ENCODE results near the gene ERICH6. TPM values are rescaled to one million over a fixed set of nuclear protein-coding genes. Genes with fewer than 3 reads are reported as not detected.

The ERICH6 gene
- total and polyA plus RNA-seq, 10 of the 15 experiments (the other 5 are each of a cell fraction or from before 2014, with no cell fraction given): 0.04 to 0.40 (median 0.22) TPM; not detected in 6

DNA sequence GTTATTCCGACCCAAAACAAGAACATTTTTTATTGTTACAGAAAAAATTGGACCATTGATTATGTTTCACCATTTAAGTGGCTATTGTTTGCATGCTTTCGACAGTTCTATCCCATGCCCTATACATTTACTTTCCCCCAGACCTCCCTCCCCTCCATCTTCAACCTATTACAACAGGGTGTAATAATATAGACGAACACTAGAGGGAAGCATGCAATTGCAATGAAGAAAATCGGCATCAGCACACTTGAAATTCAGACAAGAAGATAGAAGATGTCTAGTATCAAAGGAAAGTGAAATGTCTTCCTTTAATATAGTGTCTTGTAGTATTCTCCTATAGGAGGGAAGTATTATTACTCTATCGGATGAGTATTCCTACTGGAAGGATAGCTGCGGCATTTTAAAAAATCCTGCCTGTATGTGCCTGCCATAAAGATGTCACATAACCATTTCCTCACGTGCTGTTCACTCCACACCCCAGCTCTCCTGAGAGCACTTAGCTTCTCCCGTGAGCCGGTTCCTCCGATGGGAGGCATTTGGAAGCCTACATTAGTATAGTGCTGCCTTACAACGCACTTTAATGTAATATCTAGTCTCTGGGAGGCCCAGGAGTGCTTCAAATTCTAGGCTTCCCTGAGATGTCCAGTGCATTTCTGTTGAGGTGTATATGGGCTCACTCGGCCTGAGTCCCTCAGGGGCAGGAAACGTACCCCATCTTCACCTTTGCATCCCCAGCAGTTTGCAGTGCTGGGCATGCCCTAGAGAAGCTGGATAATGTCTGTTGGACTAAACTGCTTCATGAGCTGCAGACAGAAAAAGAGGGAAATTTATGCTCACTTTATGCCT, 17.8 kb upstream of the ERICH6 start (continued):
- TF ChIP-seq, protein P1, sequence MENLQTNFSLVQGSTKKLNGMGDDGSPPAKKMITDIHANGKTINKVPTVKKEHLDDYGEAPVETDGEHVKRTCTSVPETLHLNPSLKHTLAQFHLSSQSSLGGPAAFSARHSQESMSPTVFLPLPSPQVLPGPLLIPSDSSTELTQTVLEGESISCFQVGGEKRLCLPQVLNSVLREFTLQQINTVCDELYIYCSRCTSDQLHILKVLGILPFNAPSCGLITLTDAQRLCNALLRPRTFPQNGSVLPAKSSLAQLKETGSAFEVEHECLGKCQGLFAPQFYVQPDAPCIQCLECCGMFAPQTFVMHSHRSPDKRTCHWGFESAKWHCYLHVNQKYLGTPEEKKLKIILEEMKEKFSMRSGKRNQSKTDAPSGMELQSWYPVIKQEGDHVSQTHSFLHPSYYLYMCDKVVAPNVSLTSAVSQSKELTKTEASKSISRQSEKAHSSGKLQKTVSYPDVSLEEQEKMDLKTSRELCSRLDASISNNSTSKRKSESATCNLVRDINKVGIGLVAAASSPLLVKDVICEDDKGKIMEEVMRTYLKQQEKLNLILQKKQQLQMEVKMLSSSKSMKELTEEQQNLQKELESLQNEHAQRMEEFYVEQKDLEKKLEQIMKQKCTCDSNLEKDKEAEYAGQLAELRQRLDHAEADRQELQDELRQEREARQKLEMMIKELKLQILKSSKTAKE (IDR thresholded peaks at IDR 0.05; ENCODE audit: low read depth, poor library complexity, severe bottlenecking): peak; percentile 32
- no peak for TF ChIP-seq GATAD2B (conservative IDR thresholded peaks at IDR 0.05; ENCODE audit: low read depth)
- TF ChIP-seq YBX1 (IDR thresholded peaks at IDR 0.05): no peak
- no peak for TF ChIP-seq NFYA (IDR thresholded peaks at IDR 0.05; ENCODE audit: borderline replicate concordance, low read depth, low read length)
- no peak for TF ChIP-seq ETV6 (conservative IDR thresholded peaks at IDR 0.05 in 1 of 2, IDR thresholded peaks at IDR 0.05 in 1 of 2; ENCODE audit: borderline replicate concordance in 1 of 2, low read depth in 1 of 2)
- no peak for TF ChIP-seq SMAD5 (IDR thresholded peaks at IDR 0.05; ENCODE audit: low read depth)
- no peak for TF ChIP-seq SPI1 (IDR thresholded peaks at IDR 0.05; ENCODE audit: borderline replicate concordance, insufficient read depth, low read depth, low read length)
- TF ChIP-seq GABPA (IDR thresholded peaks at IDR 0.05; ENCODE audit: low read depth): no peak
- TF ChIP-seq SP1 (IDR thresholded peaks at IDR 0.05; ENCODE audit: low read depth, low read length): no peak
- TF ChIP-seq, protein P2, sequence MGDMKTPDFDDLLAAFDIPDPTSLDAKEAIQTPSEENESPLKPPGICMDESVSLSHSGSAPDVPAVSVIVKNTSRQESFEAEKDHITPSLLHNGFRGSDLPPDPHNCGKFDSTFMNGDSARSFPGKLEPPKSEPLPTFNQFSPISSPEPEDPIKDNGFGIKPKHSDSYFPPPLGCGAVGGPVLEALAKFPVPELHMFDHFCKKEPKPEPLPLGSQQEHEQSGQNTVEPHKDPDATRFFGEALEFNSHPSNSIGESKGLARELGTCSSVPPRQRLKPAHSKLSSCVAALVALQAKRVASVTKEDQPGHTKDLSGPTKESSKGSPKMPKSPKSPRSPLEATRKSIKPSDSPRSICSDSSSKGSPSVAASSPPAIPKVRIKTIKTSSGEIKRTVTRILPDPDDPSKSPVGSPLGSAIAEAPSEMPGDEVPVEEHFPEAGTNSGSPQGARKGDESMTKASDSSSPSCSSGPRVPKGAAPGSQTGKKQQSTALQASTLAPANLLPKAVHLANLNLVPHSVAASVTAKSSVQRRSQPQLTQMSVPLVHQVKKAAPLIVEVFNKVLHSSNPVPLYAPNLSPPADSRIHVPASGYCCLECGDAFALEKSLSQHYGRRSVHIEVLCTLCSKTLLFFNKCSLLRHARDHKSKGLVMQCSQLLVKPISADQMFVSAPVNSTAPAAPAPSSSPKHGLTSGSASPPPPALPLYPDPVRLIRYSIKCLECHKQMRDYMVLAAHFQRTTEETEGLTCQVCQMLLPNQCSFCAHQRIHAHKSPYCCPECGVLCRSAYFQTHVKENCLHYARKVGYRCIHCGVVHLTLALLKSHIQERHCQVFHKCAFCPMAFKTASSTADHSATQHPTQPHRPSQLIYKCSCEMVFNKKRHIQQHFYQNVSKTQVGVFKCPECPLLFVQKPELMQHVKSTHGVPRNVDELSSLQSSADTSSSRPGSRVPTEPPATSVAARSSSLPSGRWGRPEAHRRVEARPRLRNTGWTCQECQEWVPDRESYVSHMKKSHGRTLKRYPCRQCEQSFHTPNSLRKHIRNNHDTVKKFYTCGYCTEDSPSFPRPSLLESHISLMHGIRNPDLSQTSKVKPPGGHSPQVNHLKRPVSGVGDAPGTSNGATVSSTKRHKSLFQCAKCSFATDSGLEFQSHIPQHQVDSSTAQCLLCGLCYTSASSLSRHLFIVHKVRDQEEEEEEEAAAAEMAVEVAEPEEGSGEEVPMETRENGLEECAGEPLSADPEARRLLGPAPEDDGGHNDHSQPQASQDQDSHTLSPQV (IDR thresholded peaks at IDR 0.05): no peak
- TF ChIP-seq NR2C2 (IDR thresholded peaks at IDR 0.05; ENCODE audit: borderline replicate concordance, control insufficient read depth, insufficient read length, low read depth): no peak
- no peak for TF ChIP-seq HDAC2 (IDR thresholded peaks at IDR 0.05)
- TF ChIP-seq CHD4 (IDR thresholded peaks at IDR 0.05): no peak
- no peak for TF ChIP-seq BMI1 (IDR thresholded peaks at IDR 0.05; ENCODE audit: borderline replicate concordance)
- TF ChIP-seq, protein P3, sequence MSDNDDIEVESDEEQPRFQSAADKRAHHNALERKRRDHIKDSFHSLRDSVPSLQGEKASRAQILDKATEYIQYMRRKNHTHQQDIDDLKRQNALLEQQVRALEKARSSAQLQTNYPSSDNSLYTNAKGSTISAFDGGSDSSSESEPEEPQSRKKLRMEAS (IDR thresholded peaks at IDR 0.05; ENCODE audit: low read depth, low read length): no peak
- peak; percentile 100 for TF ChIP-seq RAD21 (IDR thresholded peaks at IDR 0.05; ENCODE audit: insufficient read depth, low read depth, low read length)
- TF ChIP-seq MYC (IDR thresholded peaks at IDR 0.05; ENCODE audit: insufficient read depth, insufficient read length, insufficient replicate concordance, low read length, severe bottlenecking): no peak
- no peak for TF ChIP-seq NR2C1 (IDR thresholded peaks at IDR 0.05)
- no peak for TF ChIP-seq NFIC (IDR thresholded peaks at IDR 0.05; ENCODE audit: low read depth, low read length)
- TF ChIP-seq, protein P4, sequence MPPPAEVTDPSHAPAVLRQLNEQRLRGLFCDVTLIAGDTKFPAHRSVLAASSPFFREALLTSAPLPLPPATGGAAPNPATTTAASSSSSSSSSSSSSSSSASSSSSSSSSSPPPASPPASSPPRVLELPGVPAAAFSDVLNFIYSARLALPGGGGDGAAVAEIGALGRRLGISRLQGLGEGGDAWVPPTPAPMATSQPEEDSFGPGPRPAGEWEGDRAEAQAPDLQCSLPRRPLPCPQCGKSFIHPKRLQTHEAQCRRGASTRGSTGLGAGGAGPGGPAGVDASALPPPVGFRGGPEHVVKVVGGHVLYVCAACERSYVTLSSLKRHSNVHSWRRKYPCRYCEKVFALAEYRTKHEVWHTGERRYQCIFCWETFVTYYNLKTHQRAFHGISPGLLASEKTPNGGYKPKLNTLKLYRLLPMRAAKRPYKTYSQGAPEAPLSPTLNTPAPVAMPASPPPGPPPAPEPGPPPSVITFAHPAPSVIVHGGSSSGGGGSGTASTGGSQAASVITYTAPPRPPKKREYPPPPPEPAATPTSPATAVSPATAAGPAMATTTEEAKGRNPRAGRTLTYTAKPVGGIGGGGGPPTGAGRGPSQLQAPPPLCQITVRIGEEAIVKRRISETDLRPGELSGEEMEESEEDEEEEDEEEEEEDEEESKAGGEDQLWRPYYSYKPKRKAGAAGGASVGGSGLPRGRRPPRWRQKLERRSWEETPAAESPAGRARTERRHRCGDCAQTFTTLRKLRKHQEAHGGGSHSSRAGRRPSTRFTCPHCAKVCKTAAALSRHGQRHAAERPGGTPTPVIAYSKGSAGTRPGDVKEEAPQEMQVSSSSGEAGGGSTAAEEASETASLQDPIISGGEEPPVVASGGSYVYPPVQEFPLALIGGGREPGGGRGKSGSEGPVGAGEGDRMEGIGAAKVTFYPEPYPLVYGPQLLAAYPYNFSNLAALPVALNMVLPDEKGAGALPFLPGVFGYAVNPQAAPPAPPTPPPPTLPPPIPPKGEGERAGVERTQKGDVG (CRISPR knock-in tag; IDR thresholded peaks at IDR 0.05): no peak
